ENCODE data around the gene SPO11.

The SPO11 gene

GRCh38 chr20:57316795-57317201 is 12.8 kb upstream of the SPO11 start:
- no peak for TF ChIP-seq CTCF (IDR thresholded peaks at IDR 0.05)
- Histone ChIP-seq H3K4me1 (ENCODE audit: control insufficient read depth in 1 of 2, insufficient read depth in 1 of 2, low read depth in 1 of 2, low read length in 1 of 2) (no peaks in the 10 kb centered on the region), H3K27ac (no peak overlapping the region), H3K4me3 (ENCODE audit: low read depth in 1 of 2, low read length in 1 of 2) (no peak overlapping the region), H3K9me3 (no peaks in the 10 kb centered on the region), H3K36me3 (no peaks in the 10 kb centered on the region), H3K27me3 (peaks cover 63% of the 10 kb centered on the region)

GRCh38 chr20:57317316-57317788 is 12.3 kb upstream of the SPO11 start:
- TF ChIP-seq CTCF (IDR thresholded peaks at IDR 0.05), result no peak

GRCh38 chr20:57317789-57318371 is 11.7 kb upstream of the SPO11 start:
- Histone ChIP-seq H3K27ac (no peak overlapping the region), H3K36me3 (no peaks in the 10 kb centered on the region), H3K4me3 (ENCODE audit: low read depth in 1 of 2, low read length in 1 of 2) (no peak overlapping the region), H3K9me3 (no peaks in the 10 kb centered on the region), H3K4me1 (ENCODE audit: control insufficient read depth in 1 of 2, insufficient read depth in 1 of 2, low read depth in 1 of 2, low read length in 1 of 2) (no peaks in the 10 kb centered on the region), H3K27me3 (peaks cover 63% of the 10 kb centered on the region)
- no peak for TF ChIP-seq CTCF (IDR thresholded peaks at IDR 0.05)

More at GRCh38 chr20:57317316-57317788, 12.3 kb upstream of the SPO11 start:
- Histone ChIP-seq H3K27me3 (peaks cover 63% of the 10 kb centered on the region), H3K27ac (no peak overlapping the region), H3K36me3 (no peaks in the 10 kb centered on the region), H3K4me1 (ENCODE audit: control insufficient read depth in 1 of 2, insufficient read depth in 1 of 2, low read depth in 1 of 2, low read length in 1 of 2) (no peaks in the 10 kb centered on the region), H3K4me3 (ENCODE audit: low read depth in 1 of 2, low read length in 1 of 2) (no peak overlapping the region), H3K9me3 (no peaks in the 10 kb centered on the region)

GRCh38 chr20:57319584-57319983 is 10.0 kb upstream of the SPO11 start:
- H3K27me3 ChIP-seq, result peaks cover 67% of the 10 kb centered on the region
- H3K27ac ChIP-seq, result no peak overlapping the region
- H3K4me3 ChIP-seq (ENCODE audit: low read depth in 1 of 2, low read length in 1 of 2), result no peak overlapping the region
- no peaks in the 10 kb centered on the region for H3K9me3 ChIP-seq
- TF ChIP-seq CTCF (IDR thresholded peaks at IDR 0.05), result no peak
- H3K4me1 ChIP-seq (ENCODE audit: control insufficient read depth in 1 of 2, insufficient read depth in 1 of 2, low read depth in 1 of 2, low read length in 1 of 2), result no peaks in the 10 kb centered on the region
- no peaks in the 10 kb centered on the region for H3K36me3 ChIP-seq

GRCh38 chr20:57320358-57320757 is 9.2 kb upstream of the SPO11 start:
- H3K27ac ChIP-seq, result no peak overlapping the region
- H3K36me3 ChIP-seq, result no peaks in the 10 kb centered on the region
- peaks cover 69% of the 10 kb centered on the region for H3K27me3 ChIP-seq
- no peak for TF ChIP-seq CTCF (IDR thresholded peaks at IDR 0.05)
- no peak overlapping the region for H3K4me3 ChIP-seq (ENCODE audit: low read depth in 1 of 2, low read length in 1 of 2)
- no peaks in the 10 kb centered on the region for H3K9me3 ChIP-seq
- no peaks in the 10 kb centered on the region for H3K4me1 ChIP-seq (ENCODE audit: control insufficient read depth in 1 of 2, insufficient read depth in 1 of 2, low read depth in 1 of 2, low read length in 1 of 2)
